H1 (cell line): Measurements from ENCODE around the gene CCDC152. TPM values are rescaled to one million over a fixed set of nuclear protein-coding genes. Genes with fewer than 3 reads are reported as not detected.
A peak's percentile ranks its signal among the peaks of the same experiment; 100 is the strongest.

Experiments used
- CTCF ChIA-PET: fragments of 300-600 bp; sonication (Branson Sonifier 250); formaldehyde crosslinking; loops from one replicate; lab custom pipeline; 2021; ENCODE audit not compliant: partially characterized antibody; lab: Charles Lee
- POLR2A ChIA-PET: fragments of 300-600 bp; sonication (Branson Sonifier 250); formaldehyde crosslinking; loops from one replicate; lab custom pipeline; 2021; ENCODE audit warnings: inconsistent platforms; ENCODE audit not compliant: partially characterized antibody; lab: Charles Lee
- DNase-seq, 2 experiments: peaks; one replicate each; pipeline versions ENCODE4 v3.0.0 to v3.0.0-alpha.2; 2010 to 2022; ENCODE audit warnings: low spot score in 2 of 2, low read depth in 1 of 2, mixed read lengths in 1 of 2
- FAIRE-seq: peaks from 2 replicates; lab custom pipeline; 2011; peaks lifted over from hg19 to GRCh38; lab: Jason Lieb, UNC
- H2AFZ ChIP-seq: 2 replicates; pipeline ENCODE4 v1.8.1; 2012; ENCODE audit warnings: low read length, inconsistent platforms
- H2AK5ac ChIP-seq: 2 replicates; pipeline ENCODE4 v1.6.1; 2013; ENCODE audit warnings: low read depth, low read length
- H2BK120ac ChIP-seq: replicated peaks from 2 replicates; pipeline ENCODE3; 2013; ENCODE audit warnings: low read depth, low read length, inconsistent platforms
- H2BK12ac ChIP-seq: 2 replicates; pipeline ENCODE4 v1.6.1; 2013; ENCODE audit warnings: low read depth, low read length
- H2BK15ac ChIP-seq: 2 replicates; pipeline ENCODE4 v1.6.1; 2013; ENCODE audit warnings: low read length
- H2BK20ac ChIP-seq: 2 replicates; pipeline ENCODE4 v1.6.1; 2013; ENCODE audit warnings: low read length
- H2BK5ac ChIP-seq: 2 replicates; pipeline ENCODE4 v1.6.1; 2013; ENCODE audit warnings: low read depth, low read length
- H3K14ac ChIP-seq: 2 replicates; pipeline ENCODE4 v1.6.1; 2013; ENCODE audit warnings: inconsistent platforms; ENCODE audit not compliant: insufficient read length
- H3K18ac ChIP-seq: 2 replicates; pipeline ENCODE4 v1.6.1; 2013; ENCODE audit warnings: low read length; ENCODE audit errors: extremely low read depth
- H3K23ac ChIP-seq: 2 replicates; pipeline ENCODE4 v1.6.1; 2013; ENCODE audit warnings: inconsistent platforms; ENCODE audit not compliant: insufficient read length
- H3K23me2 ChIP-seq: 2 replicates; pipeline ENCODE4 v1.6.1; 2013; ENCODE audit warnings: low read depth, low read length
- H3K27ac ChIP-seq: 2 replicates; pipeline ENCODE4 v1.6.1; 2011; ENCODE audit warnings: low read depth, low read length, inconsistent platforms
- H3K27me3 ChIP-seq, 4 experiments: replicated peaks in 1 of 4; 1 replicate in 1 of 4; 2 replicates in 3 of 4; pipeline versions ENCODE4 v1.6.1 to v1.8.1; 2011 to 2013; ENCODE audit warnings: low read length in 3 of 4, mild to moderate bottlenecking in 3 of 4, inconsistent platforms in 2 of 4, mixed read lengths in 2 of 4, moderate library complexity in 1 of 4; ENCODE audit not compliant: control insufficient read depth in 3 of 4, insufficient read depth in 3 of 4; ENCODE audit errors: extremely low read depth in 1 of 4
- H3K36me3 ChIP-seq, 4 experiments: 2 replicates each; pipeline versions ENCODE4 v1.6.1 to v1.8.1; 2011 to 2013; ENCODE audit warnings: mild to moderate bottlenecking in 4 of 4, low read length in 3 of 4, moderate library complexity in 2 of 4, control low read depth in 1 of 4, inconsistent platforms in 1 of 4; ENCODE audit not compliant: insufficient read depth in 4 of 4, control insufficient read depth in 2 of 4
- H3K4ac ChIP-seq: replicated peaks from 2 replicates; pipeline ENCODE3; 2013; ENCODE audit warnings: low read length, low read depth, mixed read lengths, inconsistent platforms; ENCODE audit not compliant: insufficient read length
- H3K4me1 ChIP-seq, 4 experiments: replicated peaks in 1 of 4; 1 replicate in 1 of 4; 2 replicates in 3 of 4; pipeline versions ENCODE4 v1.6.1 to v1.8.1; 2011 to 2013; ENCODE audit warnings: low read length in 3 of 4, inconsistent platforms in 2 of 4, mixed read lengths in 1 of 4; ENCODE audit not compliant: insufficient read depth in 4 of 4, control insufficient read depth in 3 of 4
- H3K4me2 ChIP-seq, 2 experiments: 2 replicates each; pipeline versions ENCODE4 v1.6.1 to v1.8.1; 2011 to 2013; ENCODE audit warnings: low read depth in 2 of 2, low read length in 2 of 2, control low read depth in 1 of 2, inconsistent platforms in 1 of 2, mild to moderate bottlenecking in 1 of 2; ENCODE audit not compliant: insufficient read depth in 1 of 2
- H3K4me3 ChIP-seq, 4 experiments: fragments of 200-600, 300-600 bp in 1 of 4; sonication (generic), shearing (Covaris generic), sonication (Bioruptor Twin) in 1 of 4; 2 replicates each; pipeline versions ENCODE4 v1.5.1 to v1.8.1; 2011 to 2016; ENCODE audit warnings: low read length in 4 of 4, low read depth in 3 of 4, control low read depth in 2 of 4, inconsistent platforms in 2 of 4, mild to moderate bottlenecking in 2 of 4, mixed read lengths in 1 of 4, moderate library complexity in 1 of 4; ENCODE audit not compliant: insufficient read depth in 2 of 4; ENCODE audit errors: extremely low read depth in 1 of 4
- H3K56ac ChIP-seq: replicated peaks from 2 replicates; pipeline ENCODE3; 2013; ENCODE audit warnings: low read depth, mild to moderate bottlenecking, mixed read lengths, low read length, inconsistent platforms; ENCODE audit not compliant: insufficient read length
- H3K79me1 ChIP-seq: 2 replicates; pipeline ENCODE4 v1.6.1; 2013; ENCODE audit warnings: low read depth, low read length, control low read depth
- H3K79me2 ChIP-seq, 2 experiments: 2 replicates each; pipeline versions ENCODE4 v1.6.1 to v1.8.1; 2012 to 2013; ENCODE audit warnings: low read length in 2 of 2, mild to moderate bottlenecking in 2 of 2, inconsistent platforms in 1 of 2; ENCODE audit not compliant: insufficient read depth in 2 of 2, control insufficient read depth in 1 of 2
- H3K9ac ChIP-seq, 4 experiments: replicated peaks in 1 of 4; 1 replicate in 1 of 4; 2 replicates in 3 of 4; pipeline versions ENCODE4 v1.6.1 to v1.8.1; 2011 to 2013; ENCODE audit warnings: low read depth in 3 of 4, low read length in 3 of 4, control low read depth in 2 of 4, mild to moderate bottlenecking in 2 of 4, moderate library complexity in 2 of 4, inconsistent platforms in 1 of 4; ENCODE audit errors: extremely low read depth in 1 of 4
- H3K9me3 ChIP-seq, 2 experiments: 2 replicates each; pipeline versions ENCODE4 v1.6.1 to v1.8.1; 2012 to 2013; ENCODE audit warnings: mild to moderate bottlenecking in 2 of 2, moderate library complexity in 2 of 2, control low read depth in 1 of 2, inconsistent platforms in 1 of 2, low read depth in 1 of 2, low read length in 1 of 2, mixed read lengths in 1 of 2; ENCODE audit not compliant: insufficient read depth in 2 of 2
- H4K20me1 ChIP-seq, 2 experiments: replicated peaks in 1 of 2; 2 replicates each; pipeline versions ENCODE3 to v1.8.1; 2011 to 2013; ENCODE audit warnings: inconsistent platforms in 2 of 2, low read length in 2 of 2, mild to moderate bottlenecking in 1 of 2; ENCODE audit not compliant: insufficient read depth in 2 of 2, control insufficient read depth in 1 of 2
- H4K5ac ChIP-seq: 2 replicates; pipeline ENCODE4 v1.6.1; 2013; ENCODE audit warnings: low read length, low read depth, mixed read lengths, inconsistent platforms; ENCODE audit not compliant: insufficient read length
- H4K8ac ChIP-seq: 2 replicates; pipeline ENCODE4 v1.8.0; 2013; ENCODE audit warnings: mild to moderate bottlenecking, moderate library complexity, low read length, inconsistent platforms; ENCODE audit not compliant: insufficient read depth; ENCODE audit errors: extremely low read depth
- H4K91ac ChIP-seq: replicated peaks from 2 replicates; pipeline ENCODE3; 2013; ENCODE audit warnings: low read length, mixed read lengths, inconsistent platforms; ENCODE audit not compliant: insufficient read length
- CEBPB ChIP-seq: IDR thresholded peaks from 2 replicates; pipeline ENCODE4 v1.6.1; 2012; ENCODE audit warnings: low read depth, low read length
- E2F6 ChIP-seq: IDR thresholded peaks from 2 replicates; pipeline ENCODE4 v1.6.1; 2012; ENCODE audit warnings: inconsistent platforms
- EP300 ChIP-seq, 2 experiments: IDR thresholded peaks; 1 replicate in 1 of 2; 2 replicates in 1 of 2; pipeline ENCODE4 v1.6.1; 2011 to 2012; ENCODE audit warnings: low read depth in 2 of 2, low read length in 2 of 2, mild to moderate bottlenecking in 2 of 2, borderline replicate concordance in 1 of 2, inconsistent platforms in 1 of 2, moderate library complexity in 1 of 2
- GABPA ChIP-seq: IDR thresholded peaks from 2 replicates; pipeline ENCODE4 v1.6.1; 2011; ENCODE audit warnings: mild to moderate bottlenecking, low read length, moderate library complexity, borderline replicate concordance; ENCODE audit not compliant: insufficient read depth
- GTF2F1 ChIP-seq: IDR thresholded peaks from 2 replicates; pipeline ENCODE4 v1.6.1; 2012; ENCODE audit warnings: low read depth, low read length, improper control_type of control experiment, borderline replicate concordance
- KDM1A ChIP-seq: fragments of 200-600, 300-600 bp; sonication (generic); IDR thresholded peaks from 2 replicates; pipeline ENCODE4 v1.7.1; 2016; ENCODE audit warnings: mild to moderate bottlenecking, low read length, borderline replicate concordance
- KDM4A ChIP-seq: IDR thresholded peaks from one replicate; pipeline ENCODE4 v1.7.1; 2012; ENCODE audit warnings: low read depth, mild to moderate bottlenecking, moderate library complexity, low read length, inconsistent platforms; ENCODE audit not compliant: severe bottlenecking
- MAX ChIP-seq: IDR thresholded peaks from 2 replicates; pipeline ENCODE4 v1.6.1; 2012; ENCODE audit warnings: inconsistent platforms
- PHF8 ChIP-seq: fragments of 200-600 bp; sonication (generic); conservative IDR thresholded peaks from 2 replicates; pipeline ENCODE4 v1.7.1; 2012; ENCODE audit warnings: low read depth, mild to moderate bottlenecking, inconsistent platforms, low read length, moderate library complexity
- SAP30 ChIP-seq: fragments of 300-600 bp; sonication (generic); IDR thresholded peaks from 2 replicates; pipeline ENCODE4 v1.7.1; 2012; ENCODE audit warnings: low read length, moderate library complexity, mild to moderate bottlenecking, inconsistent platforms; ENCODE audit not compliant: insufficient read depth, insufficient replicate concordance
- TAF7 ChIP-seq: optimal IDR thresholded peaks from 2 replicates; pipeline ENCODE3; 2011; ENCODE audit warnings: low read depth, mild to moderate bottlenecking, inconsistent platforms, low read length, moderate library complexity, borderline replicate concordance
- TCF12 ChIP-seq: IDR thresholded peaks from 2 replicates; pipeline ENCODE4 v1.6.1; 2011; ENCODE audit warnings: low read depth, mild to moderate bottlenecking, low read length
- YY1 ChIP-seq: IDR thresholded peaks from 2 replicates; pipeline ENCODE4 v1.6.1; 2011; ENCODE audit warnings: low read depth, mild to moderate bottlenecking, low read length
- WGBS, 2 experiments: shearing (Covaris generic) in 1 of 2; methylation state at CpG; one replicate each; pipeline versions ENCODE4 v1.1.6 to v1.1.7; 2013 to 2015; ENCODE audit warnings: low lambda C conversion rate in 2 of 2, mixed read lengths in 2 of 2, inconsistent platforms in 1 of 2, low coverage in 1 of 2, missing lambda C conversion rate in 1 of 2; ENCODE audit not compliant: insufficient replicate concordance in 2 of 2, insufficient coverage in 1 of 2, insufficient read length in 1 of 2; ENCODE audit errors: extremely low coverage in 1 of 2, missing lambda C conversion rate in 1 of 2; 5-methylcytosine and 5-hydroxymethylcytosine counted together
- polyA plus RNA-seq, 7 experiments: library from polyadenylated mRNA; depleted of rRNA in 3 of 7; stranded (reverse) in 5 of 7; unstranded in 2 of 7; fragments of >200 nt in 5 of 7; fragments of 200-250 nt in 2 of 7; gene quantifications; 1 replicate in 5 of 7; 2 replicates in 1 of 7; 4 replicates in 1 of 7; pipeline versions ENCODE4 v1.2.1 to v1.2.3, GENCODE V29; 2011 to 2013; ENCODE audit warnings: missing spikeins in 2 of 7, mixed read lengths in 2 of 7
- total RNA-seq: library from RNA; stranded (reverse); fragmentation: NEBNext Ultra II Directional; extraction: Animal tissue kit (Norgen Biotek cat#: 25700); gene quantifications from 2 replicates; pipeline ENCODE4 v1.2.1, GENCODE V29; 2021

Gene CCDC152
- total and polyA plus RNA-seq, 2 of the 8 experiments (the other 6 are each of a cell fraction or from before 2014, with no cell fraction given) = 2.6 to 9.5 TPM

GRCh38 chr5:42840269-42840668 is 83.7 kb downstream of the CCDC152 start:
- CTCF ChIA-PET = interaction anchor here (0.7 to 1.4 kb wide), 6 partner anchors 13 to 326 kb away, joined by 3 to 4 read pairs (median 3); no protein-coding TSS in a partner anchor
- TF ChIP-seq KDM1A (no peak), KDM4A (no peak), PHF8 (no peak), GTF2F1 (no peak), E2F6 (no peak), SAP30 (no peak), EP300 (IDR thresholded peaks at IDR 0.05; ENCODE audit: borderline replicate concordance in 1 of 2, low read depth in 2 of 2, low read length in 2 of 2) (no peak), MAX (no peak), TAF7 (no peak), CEBPB (no peak), YY1 (no peak), TCF12 (no peak), GABPA (no peak)

More at GRCh38 chr5:42840269-42840668, 83.7 kb downstream of the CCDC152 start:
- Histone ChIP-seq H2AFZ (0 out of 2 replicates have a peak overlapping the region, but pooled peaks have one; percentile 31), H3K23ac (no peak overlapping the region), H4K91ac (no peak overlapping the region), H3K14ac (no peak overlapping the region), H3K23me2 (no peaks in the 10 kb centered on the region), H3K27me3 (no peaks in the 10 kb centered on the region; a peak in 1 of 7 replicates), H4K8ac (no peak overlapping the region), H2BK12ac (no peak overlapping the region), H2BK120ac (no peak overlapping the region), H2BK5ac (no peak overlapping the region), H3K9me3 (peaks cover 0 to 7% of the 10 kb centered on the region in 2 experiments; a peak in 1 of 4 replicates), H3K4ac (no peak overlapping the region), H3K4me2 (no peak overlapping the region), H2BK15ac (no peak overlapping the region), H3K4me3 (no peak overlapping the region), H4K5ac (no peak overlapping the region), H3K4me1 (no peaks in the 10 kb centered on the region), H2BK20ac (no peak overlapping the region), H3K27ac (no peak overlapping the region), H3K36me3 (no peaks in the 10 kb centered on the region), H3K79me2 (no peaks in the 10 kb centered on the region), H3K56ac (no peak overlapping the region), H3K79me1 (no peaks in the 10 kb centered on the region), H2AK5ac (no peak overlapping the region), H3K9ac (no peak overlapping the region), H4K20me1 (no peaks in the 10 kb centered on the region), H3K18ac (no peak overlapping the region)
- no peak for DNase-seq
- no peak for FAIRE-seq
- 87% methylated on average over 6 of the region's 6 CpGs; no CpG with 5 or more reads in 1 of the 2 experiments for WGBS, 2 experiments
- POLR2A ChIA-PET = no interaction called here
